DMS 273 (cell line): ENCODE data around the gene F2RL1.
"Not testable (repeated sequence)": the region's sequence is repeated elsewhere in the genome, so short reads cannot be mapped to it uniquely, and the experiment has no call there.

ENCODE experiments used
- DNase-seq: peaks from one replicate; lab custom pipeline; 2025; ENCODE audit not compliant: unreplicated experiment; lab: John Stamatoyannopoulos, UW

The F2RL1 gene

GRCh38 chr5:76849419-76850291 is 30.8 kb downstream of the F2RL1 start, which contains the start of gene S100Z:
S100Z (plus strand) TSS chr5:76850014; CDS start chr5:76875360, 25,346 bp downstream.
- no peak for DNase-seq

GRCh38 chr5:76850543-76851145 is 31.8 kb downstream of the F2RL1 start:
- DNase-seq: no peak

- DNase-seq: no peak
Measured at GRCh38 chr5:76851728-76852369, 33.0 kb downstream of the F2RL1 start.

GRCh38 chr5:76852772-76853171 is 33.9 kb downstream of the F2RL1 start:
- no peak for DNase-seq

- not testable (repeated sequence) for DNase-seq
Measured at GRCh38 chr5:76853741-76854140, 34.9 kb downstream of the F2RL1 start.

- no peak for DNase-seq
Measured at GRCh38 chr5:76854644-76855043, 35.8 kb downstream of the F2RL1 start.

- not testable (repeated sequence) for DNase-seq
Measured at GRCh38 chr5:76855501-76855900, 36.7 kb downstream of the F2RL1 start.

GRCh38 chr5:76855961-76856360 is 37.1 kb downstream of the F2RL1 start:
- no peak for DNase-seq

GRCh38 chr5:76856800-76857199 is 38.0 kb downstream of the F2RL1 start:
- not testable (repeated sequence) for DNase-seq

- peak; percentile 51 for DNase-seq
Measured at GRCh38 chr5:76859591-76860247, 40.9 kb downstream of the F2RL1 start.

- DNase-seq: no peak
Measured at GRCh38 chr5:76861612-76862011, 42.8 kb downstream of the F2RL1 start.

- no peak for DNase-seq
Measured at GRCh38 chr5:76863001-76863400, 44.2 kb downstream of the F2RL1 start.

GRCh38 chr5:76866503-76866902 is 47.7 kb downstream of the F2RL1 start:
- no peak for DNase-seq

- no peak for DNase-seq
Measured at GRCh38 chr5:76867038-76867437, 48.2 kb downstream of the F2RL1 start.

- DNase-seq: peak; percentile 82
Measured at GRCh38 chr5:76867827-76868693, 49.2 kb downstream of the F2RL1 start.

- no peak for DNase-seq
Measured at GRCh38 chr5:76870046-76870445, 51.2 kb downstream of the F2RL1 start.

- DNase-seq: no peak
Measured at GRCh38 chr5:76874088-76874581, 55.3 kb downstream of the F2RL1 start.
